SK-N-SH (cell line): ENCODE data around the gene SPPL2C. TPM values are rescaled to one million over a fixed set of nuclear protein-coding genes. Genes with fewer than 3 reads are reported as not detected.

Experiments used
- CTCF ChIA-PET: fragments of 300-600, 350-600 bp; formaldehyde crosslinking; extraction: SDS; loops from one replicate; lab custom pipeline; 2021; lab: Yijun Ruan, JAX
- POLR2A ChIA-PET: fragments of 350-600 bp; sonication (Branson Sonifier 250); formaldehyde crosslinking; extraction: SDS; loops from one replicate; lab custom pipeline; 2020; ENCODE audit warnings: antibody characterized with exemption, inconsistent platforms; lab: Yijun Ruan, JAX
- DNase-seq: peaks from one replicate; pipeline ENCODE4 v3.0.0; 2012
- H2AFZ ChIP-seq: fragments of 200-600 bp; sonication (generic); 2 replicates; pipeline ENCODE4 v1.8.1; 2016; ENCODE audit warnings: antibody characterized with exemption, mild to moderate bottlenecking, low read depth
- H3F3A ChIP-seq: fragments of 200-600 bp; sonication (generic); replicated peaks from 2 replicates; pipeline ENCODE3; 2016; ENCODE audit warnings: antibody characterized with exemption, mild to moderate bottlenecking; ENCODE audit not compliant: insufficient read depth
- H3K27ac ChIP-seq, 2 experiments: fragments of 200-500 bp in 1 of 2; fragments of 200-600 bp in 1 of 2; sonication (Bioruptor generic) in 1 of 2; sonication (generic), shearing (Covaris generic) in 1 of 2; 2 replicates each; pipeline versions ENCODE4 v1.5.1 to v1.6.1; 2014 to 2016; ENCODE audit warnings: low read depth in 2 of 2, inconsistent platforms in 1 of 2, low read length in 1 of 2, mild to moderate bottlenecking in 1 of 2, mixed read lengths in 1 of 2
- H3K27me3 ChIP-seq: fragments of 200-600 bp; sonication (generic), shearing (Covaris generic); 2 replicates; pipeline ENCODE4 v1.6.1; 2016; ENCODE audit warnings: mixed run types; ENCODE audit not compliant: insufficient read depth
- H3K36me3 ChIP-seq, 2 experiments: fragments of 200-500 bp in 1 of 2; fragments of 200-600 bp in 1 of 2; sonication (Bioruptor generic) in 1 of 2; sonication (generic) in 1 of 2; replicated peaks in 1 of 2; 2 replicates each; pipeline versions ENCODE3 to v1.5.1; 2014 to 2016; ENCODE audit warnings: low read length in 1 of 2, mild to moderate bottlenecking in 1 of 2; ENCODE audit not compliant: insufficient read depth in 2 of 2, control insufficient read depth in 1 of 2
- H3K4me1 ChIP-seq, 2 experiments: fragments of 200-500 bp in 1 of 2; fragments of 200-600 bp in 1 of 2; sonication (Bioruptor generic) in 1 of 2; sonication (generic), shearing (Covaris generic) in 1 of 2; 2 replicates each; pipeline versions ENCODE4 v1.5.1 to v1.6.1; 2014 to 2016; ENCODE audit warnings: low read depth in 1 of 2, low read length in 1 of 2, mixed run types in 1 of 2; ENCODE audit not compliant: insufficient read depth in 2 of 2, control insufficient read depth in 1 of 2
- H3K4me2 ChIP-seq: fragments of 200-600 bp; sonication (generic), shearing (Covaris generic); 2 replicates; pipeline ENCODE4 v1.6.1; 2017; ENCODE audit warnings: mixed run types
- H3K4me3 ChIP-seq, 2 experiments: fragments of 200-500 bp in 1 of 2; fragments of 200-600 bp in 1 of 2; sonication (Bioruptor generic) in 1 of 2; sonication (generic), shearing (Covaris generic) in 1 of 2; 2 replicates each; pipeline versions ENCODE4 v1.5.1 to v1.8.1; 2014 to 2016; ENCODE audit warnings: low read depth in 2 of 2, inconsistent platforms in 1 of 2, low read length in 1 of 2, mild to moderate bottlenecking in 1 of 2, mixed read lengths in 1 of 2, moderate library complexity in 1 of 2
- H3K79me2 ChIP-seq: fragments of 200-600 bp; sonication (generic); 2 replicates; pipeline ENCODE4 v1.8.1; 2017; ENCODE audit warnings: mild to moderate bottlenecking; ENCODE audit not compliant: insufficient read depth
- H3K9ac ChIP-seq: fragments of 200-600 bp; sonication (generic); 2 replicates; pipeline ENCODE4 v1.6.1; 2017; ENCODE audit warnings: mixed run types
- H3K9me2 ChIP-seq: fragments of 200-600 bp; sonication (generic); 2 replicates; pipeline ENCODE4 v1.6.1; 2017; ENCODE audit warnings: mixed run types
- H3K9me3 ChIP-seq: fragments of 200-600 bp; sonication (generic); 2 replicates; pipeline ENCODE4 v1.6.1; 2017; ENCODE audit warnings: mixed run types, mild to moderate bottlenecking, moderate library complexity
- H4K20me1 ChIP-seq: fragments of 200-600 bp; sonication (generic); 2 replicates; pipeline ENCODE4 v1.6.1; 2017; ENCODE audit warnings: mild to moderate bottlenecking, mixed run types; ENCODE audit not compliant: insufficient read depth
- CHD2 ChIP-seq: fragments of 150-350 bp; IDR thresholded peaks from 2 replicates; pipeline ENCODE4 v1.6.1; 2018; ENCODE audit warnings: low read length; ENCODE audit not compliant: partially characterized antibody
- CTCF ChIP-seq: fragments of 200-600 bp; sonication (generic); IDR thresholded peaks from 2 replicates; pipeline ENCODE4 v1.6.1; 2017; ENCODE audit warnings: antibody characterized with exemption, mild to moderate bottlenecking, moderate library complexity
- FOXJ3 ChIP-seq: sonication (generic); formaldehyde crosslinking; IDR thresholded peaks from 2 replicates; pipeline ENCODE4 v1.5.1; 2020; ENCODE audit warnings: mild to moderate bottlenecking, missing genetic modification reagents
- FOXM1 ChIP-seq: IDR thresholded peaks from 2 replicates; pipeline ENCODE4 v1.4.0; 2012; ENCODE audit warnings: low read depth, mild to moderate bottlenecking
- GATA2 ChIP-seq: sonication (generic); formaldehyde crosslinking; IDR thresholded peaks from 2 replicates; pipeline ENCODE4 v1.5.0; 2020; ENCODE audit warnings: mild to moderate bottlenecking, missing genetic modification reagents
- IRF3 ChIP-seq: fragments of 150-350 bp; IDR thresholded peaks from 2 replicates; pipeline ENCODE4 v1.6.1; 2016; ENCODE audit warnings: mild to moderate bottlenecking, low read depth, low read length
- JUND ChIP-seq: IDR thresholded peaks from 2 replicates; pipeline ENCODE4 v1.4.0; 2012
- MEF2A ChIP-seq: IDR thresholded peaks from 2 replicates; pipeline ENCODE4 v1.4.0; 2012; ENCODE audit warnings: low read depth, borderline replicate concordance
- MXI1 ChIP-seq: IDR thresholded peaks from 2 replicates; pipeline ENCODE4 v1.6.1; 2012; ENCODE audit warnings: mild to moderate bottlenecking, low read depth, low read length, improper control_type of control experiment
- NFIC ChIP-seq: IDR thresholded peaks from 2 replicates; pipeline ENCODE4 v1.4.0; 2012; ENCODE audit warnings: borderline replicate concordance
- NRF1 ChIP-seq: IDR thresholded peaks from 2 replicates; pipeline ENCODE4 v1.6.1; 2012; ENCODE audit warnings: low read depth, mild to moderate bottlenecking, low read length
- POLR2AphosphoS5 ChIP-seq: IDR thresholded peaks from 2 replicates; pipeline ENCODE4 v1.6.1; 2012; ENCODE audit warnings: low read depth, low read length
- RAD21 ChIP-seq: IDR thresholded peaks from 2 replicates; pipeline ENCODE4 v1.6.1; 2012; ENCODE audit warnings: mild to moderate bottlenecking, low read length
- RCOR1 ChIP-seq: fragments of 150-350 bp; IDR thresholded peaks from 2 replicates; pipeline ENCODE4 v1.6.1; 2017; ENCODE audit warnings: antibody characterized with exemption, low read length
- SMC3 ChIP-seq: IDR thresholded peaks from 2 replicates; pipeline ENCODE4 v1.6.1; 2012; ENCODE audit warnings: low read depth, low read length, improper control_type of control experiment
- TCF12 ChIP-seq: IDR thresholded peaks from 2 replicates; pipeline ENCODE4 v1.4.0; 2012
- USF1 ChIP-seq: IDR thresholded peaks from 2 replicates; pipeline ENCODE4 v1.4.0; 2012; ENCODE audit warnings: low read depth, borderline replicate concordance
- WGBS: methylation state at CpG from one replicate; pipeline ENCODE4 v1.1.6; 2017; ENCODE audit warnings: low lambda C conversion rate; 5-methylcytosine and 5-hydroxymethylcytosine counted together
- polyA plus RNA-seq, 3 experiments: library from polyadenylated mRNA; depleted of rRNA; stranded (reverse); fragments of >200 nt; gene quantifications; 2 replicates each; pipeline ENCODE4 v1.2.3, GENCODE V29; 2012
- TF ChIP-seq, protein P1 (sequence below): fragments of 150-350 bp; IDR thresholded peaks from 2 replicates; pipeline ENCODE4 v1.6.1; 2017; ENCODE audit warnings: antibody characterized with exemption, low read length, low read depth, borderline replicate concordance
- TF ChIP-seq, protein P2 (sequence below): IDR thresholded peaks from 2 replicates; pipeline ENCODE4; 2012

SPPL2C gene
- polyA plus RNA-seq, 1 of the 3 experiments (the other 2 are of a cell fraction): not detected

- TF ChIP-seq MXI1 (no peak), TCF12 (no peak), CTCF (no peak), RAD21 (no peak), NRF1 (no peak), RCOR1 (no peak)
Measured at GRCh38 chr17:45883063-45883462, 38.4 kb downstream of the SPPL2C start (continued).

DNA sequence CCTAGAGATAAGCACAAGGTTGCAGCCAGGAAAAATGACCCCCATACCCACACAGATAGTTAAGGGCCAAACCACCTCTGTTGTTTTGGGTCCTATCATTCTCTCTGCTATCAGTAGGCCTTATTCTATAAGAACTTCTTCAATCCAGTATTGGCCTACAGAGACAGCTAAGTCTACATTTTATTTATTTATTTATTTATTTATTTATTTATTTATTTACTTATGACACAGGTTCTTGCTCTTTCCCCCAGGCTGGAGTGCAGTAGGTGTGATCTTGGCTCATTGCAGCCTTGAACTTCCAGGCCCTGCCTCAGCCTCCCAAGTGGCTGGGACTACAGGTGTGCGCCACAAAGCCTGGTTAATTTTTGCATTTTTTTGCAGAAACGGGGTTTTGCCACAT is 42.2 kb downstream of the SPPL2C start:
- H3K4me2 ChIP-seq: no peak overlapping the region
- peaks cover 6% of the 10 kb centered on the region; the same call in 1 of the 2 replicates for H3K27me3 ChIP-seq
- H3K36me3 ChIP-seq: no peaks in the 10 kb centered on the region
- H2AFZ ChIP-seq: no peak overlapping the region
- no peaks in the 10 kb centered on the region for H3K9me2 ChIP-seq
- no peaks in the 10 kb centered on the region for H3K4me1 ChIP-seq
- no peak for DNase-seq
- WGBS: 46% methylated on average over 2 of the region's 2 CpGs
- no peak overlapping the region for H3K4me3 ChIP-seq
- TF ChIP-seq CTCF (no peak), FOXM1 (no peak), MXI1 (no peak), FOXJ3 (no peak), SMC3 (no peak), IRF3 (no peak), NFIC (no peak), MEF2A (no peak), GATA2 (CRISPR knock-in tag) (no peak), POLR2AphosphoS5 (no peak), JUND (no peak), CHD2 (no peak), USF1 (no peak)
- TF ChIP-seq, protein P1, sequence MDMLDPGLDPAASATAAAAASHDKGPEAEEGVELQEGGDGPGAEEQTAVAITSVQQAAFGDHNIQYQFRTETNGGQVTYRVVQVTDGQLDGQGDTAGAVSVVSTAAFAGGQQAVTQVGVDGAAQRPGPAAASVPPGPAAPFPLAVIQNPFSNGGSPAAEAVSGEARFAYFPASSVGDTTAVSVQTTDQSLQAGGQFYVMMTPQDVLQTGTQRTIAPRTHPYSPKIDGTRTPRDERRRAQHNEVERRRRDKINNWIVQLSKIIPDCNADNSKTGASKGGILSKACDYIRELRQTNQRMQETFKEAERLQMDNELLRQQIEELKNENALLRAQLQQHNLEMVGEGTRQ: no peak
- TF ChIP-seq, protein P2, sequence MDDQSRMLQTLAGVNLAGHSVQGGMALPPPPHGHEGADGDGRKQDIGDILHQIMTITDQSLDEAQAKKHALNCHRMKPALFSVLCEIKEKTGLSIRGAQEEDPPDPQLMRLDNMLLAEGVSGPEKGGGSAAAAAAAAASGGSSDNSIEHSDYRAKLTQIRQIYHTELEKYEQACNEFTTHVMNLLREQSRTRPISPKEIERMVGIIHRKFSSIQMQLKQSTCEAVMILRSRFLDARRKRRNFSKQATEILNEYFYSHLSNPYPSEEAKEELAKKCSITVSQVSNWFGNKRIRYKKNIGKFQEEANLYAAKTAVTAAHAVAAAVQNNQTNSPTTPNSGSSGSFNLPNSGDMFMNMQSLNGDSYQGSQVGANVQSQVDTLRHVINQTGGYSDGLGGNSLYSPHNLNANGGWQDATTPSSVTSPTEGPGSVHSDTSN: no peak
- no peak overlapping the region for H3K27ac ChIP-seq
- H3F3A ChIP-seq: no peaks in the 10 kb centered on the region
- H3K79me2 ChIP-seq: no peaks in the 10 kb centered on the region
- H3K9me3 ChIP-seq: no peaks in the 10 kb centered on the region
- H4K20me1 ChIP-seq: no peaks in the 10 kb centered on the region
- CTCF ChIA-PET: interaction anchor here (1.2 kb wide), 1 partner anchor 14 kb away, joined by 3 read pairs; no protein-coding TSS in a partner anchor
- POLR2A ChIA-PET: no interaction called here
- H3K9ac ChIP-seq: no peak overlapping the region
